GM12873 (cell line): ENCODE results near the gene TTC9B.

Source experiments
- CTCF ChIP-seq: IDR thresholded peaks from 2 replicates; pipeline ENCODE4 v1.5.1; 2012; ENCODE audit warnings: low read depth, mild to moderate bottlenecking, moderate library complexity, low read length, control low read depth; ENCODE audit not compliant: insufficient read depth; ENCODE audit errors: missing control alignments

Gene TTC9B

GRCh38 chr19:40254714-40255418 lies 36.7 kb upstream of the TTC9B start:
- no peak for TF ChIP-seq CTCF

DNA sequence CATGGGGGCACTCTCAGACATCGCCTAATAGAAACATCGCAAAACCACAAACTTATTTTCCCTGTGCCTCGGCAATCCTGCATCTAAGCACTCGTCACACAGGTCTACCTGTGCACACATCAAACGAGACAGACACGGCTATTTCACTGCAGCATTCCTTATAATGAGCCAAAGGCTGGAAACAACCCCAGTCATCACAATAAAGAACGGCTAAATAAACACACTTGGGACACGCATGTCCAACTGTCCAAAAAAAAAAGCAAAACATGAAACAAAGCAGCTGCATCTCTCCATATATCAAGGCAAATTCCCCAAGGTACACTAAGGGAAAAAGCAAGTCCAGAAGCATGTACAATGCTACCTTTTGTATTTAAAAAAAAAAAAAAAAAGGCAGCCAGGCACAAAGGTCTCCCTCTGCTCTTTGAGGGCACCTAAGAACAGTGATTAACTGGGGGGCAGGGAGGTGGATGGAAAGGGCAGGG lies 35.5 kb upstream of the TTC9B start:
- no peak for TF ChIP-seq CTCF

GRCh38 chr19:40252395-40252794 lies 34.2 kb upstream of the TTC9B start:
- no peak for TF ChIP-seq CTCF

DNA sequence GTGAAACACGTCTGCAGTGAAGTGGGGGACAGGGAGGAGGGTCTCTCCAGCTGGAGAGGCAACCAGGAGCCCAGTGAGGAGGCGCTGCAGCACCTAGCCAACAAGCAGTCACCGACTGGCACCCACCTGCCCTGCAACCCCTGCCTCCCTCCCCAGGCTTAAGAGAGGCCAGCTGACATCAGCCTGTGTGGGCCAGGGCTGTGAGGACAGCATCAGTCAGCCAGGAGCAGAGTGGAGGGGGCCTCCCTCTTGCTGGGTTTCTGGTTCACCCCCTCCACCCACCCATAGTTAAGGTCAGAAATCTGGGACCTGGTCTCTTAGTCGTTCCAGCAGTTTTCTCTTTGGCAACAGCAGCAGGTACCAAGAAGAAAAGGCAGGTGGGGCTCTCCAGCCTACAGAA lies 33.8 kb upstream of the TTC9B start:
- no peak for TF ChIP-seq CTCF

DNA sequence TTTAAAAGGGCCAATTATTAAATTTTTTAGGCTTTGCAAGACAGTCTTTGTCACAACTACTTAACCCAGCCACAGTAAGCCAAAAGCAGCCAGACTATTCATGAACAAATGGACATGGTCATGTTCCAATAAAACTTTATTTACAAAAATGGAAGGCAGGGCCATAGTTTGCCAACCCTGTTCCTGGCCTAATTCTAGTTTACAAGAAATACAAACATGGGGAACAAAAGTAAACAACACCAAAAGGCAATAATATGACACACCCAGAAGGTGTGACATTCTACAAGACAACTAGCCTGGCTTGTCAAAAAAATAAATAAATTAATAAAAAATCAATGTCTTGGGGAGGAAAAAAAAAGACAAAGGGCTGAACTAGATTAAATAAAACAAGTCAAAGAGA lies 33.1 kb upstream of the TTC9B start:
- no peak for TF ChIP-seq CTCF

DNA sequence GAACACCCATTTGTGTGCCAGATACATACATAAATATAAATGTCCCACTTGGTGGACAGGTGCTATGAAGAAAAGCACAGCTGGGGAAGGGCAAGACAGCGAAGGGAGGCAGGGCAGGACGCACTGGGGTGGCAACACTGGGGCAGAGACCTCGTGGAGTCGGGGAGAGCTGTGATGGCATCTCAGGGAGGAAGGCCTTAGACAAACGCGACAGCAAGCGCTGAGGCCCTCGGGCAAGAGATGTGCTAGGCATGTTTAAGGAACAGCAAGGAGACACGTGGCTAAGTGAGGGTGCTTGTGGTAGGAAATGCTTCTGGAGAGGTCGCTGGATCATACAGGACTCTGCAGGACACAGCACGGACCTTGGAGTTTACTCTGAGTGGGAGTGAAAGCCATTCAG lies 31.6 kb upstream of the TTC9B start:
- TF ChIP-seq CTCF = no peak

GRCh38 chr19:40249201-40249600 lies 31.0 kb upstream of the TTC9B start:
- TF ChIP-seq CTCF = no peak
